IMR-90 (cell line): ENCODE data around the gene GSE1. TPM values are rescaled to one million over a fixed set of nuclear protein-coding genes. Genes with fewer than 3 reads are reported as not detected.

ENCODE experiments used
- ATAC-seq: fragments of 200-7000 bp; cut with Tn5 transposase; 2 replicates; pipeline ENCODE4 v1.9.1; 2020; ENCODE audit warnings: low read depth, mild to moderate bottlenecking, moderate library complexity
- BruUV-seq: library from RNA; stranded (reverse); fragments of 400-500 nt; replicated peaks from 2 replicates; lab custom pipeline; 2021; lab: Mats Ljungman, UMichigan
- CTCF ChIA-PET: fragments of 300-600 bp; formaldehyde crosslinking; extraction: SDS; loops from one replicate; lab custom pipeline; 2021; ENCODE audit warnings: antibody characterized with exemption; lab: Yijun Ruan, JAX
- POLR2A ChIA-PET: fragments of 300-600 bp; sonication (Branson Sonifier 250); formaldehyde crosslinking; loops from one replicate; lab custom pipeline; 2022; ENCODE audit warnings: antibody characterized with exemption; ENCODE audit not compliant: unreplicated experiment; lab: Charles Lee
- DNase-seq: peaks from one replicate; pipeline ENCODE4 v3.0.0; 2013
- H2AFZ ChIP-seq: replicated peaks from 2 replicates; pipeline ENCODE3; 2013; ENCODE audit warnings: low read length, mild to moderate bottlenecking; ENCODE audit not compliant: poor library complexity
- H2AK5ac ChIP-seq: 2 replicates; pipeline ENCODE4 v1.6.1; 2013; ENCODE audit warnings: low read depth, low read length, inconsistent platforms
- H2AK9ac ChIP-seq: replicated peaks from 2 replicates; pipeline ENCODE3; 2013; ENCODE audit warnings: mild to moderate bottlenecking, low read depth, low read length, moderate library complexity; ENCODE audit not compliant: poor library complexity
- H2BK120ac ChIP-seq: 2 replicates; pipeline ENCODE4 v1.6.1; 2013; ENCODE audit warnings: low read depth, low read length, inconsistent platforms
- H2BK15ac ChIP-seq: 3 replicates; pipeline ENCODE4 v1.6.1; 2013; ENCODE audit warnings: low read depth, low read length, inconsistent platforms
- H2BK20ac ChIP-seq: 2 replicates; pipeline ENCODE4 v1.6.1; 2013; ENCODE audit warnings: low read depth, mild to moderate bottlenecking, inconsistent platforms, low read length, moderate library complexity
- H2BK5ac ChIP-seq: 2 replicates; pipeline ENCODE4 v1.6.1; 2013; ENCODE audit warnings: mild to moderate bottlenecking, low read depth, low read length, inconsistent platforms; ENCODE audit not compliant: poor library complexity, severe bottlenecking
- H3K14ac ChIP-seq: replicated peaks from 2 replicates; pipeline ENCODE4 v1.6.1; 2013; ENCODE audit warnings: low read depth, low read length, inconsistent platforms
- H3K18ac ChIP-seq: 2 replicates; pipeline ENCODE4 v1.6.1; 2013; ENCODE audit warnings: low read depth, low read length, control low read depth
- H3K23ac ChIP-seq: 2 replicates; pipeline ENCODE4 v1.6.1; 2013; ENCODE audit warnings: low read depth, low read length, inconsistent platforms
- H3K27ac ChIP-seq: 2 replicates; pipeline ENCODE4 v1.5.1; 2013; ENCODE audit warnings: mild to moderate bottlenecking, control low read depth, low read length; ENCODE audit not compliant: insufficient read depth
- H3K27me3 ChIP-seq: 2 replicates; pipeline ENCODE4 v1.6.1; 2013; ENCODE audit warnings: low read length; ENCODE audit not compliant: control insufficient read depth, insufficient read depth
- H3K36me3 ChIP-seq: 2 replicates; pipeline ENCODE4 v1.6.1; 2013; ENCODE audit warnings: low read length, mixed read lengths; ENCODE audit not compliant: control insufficient read depth, insufficient read depth
- H3K4ac ChIP-seq: 2 replicates; pipeline ENCODE4 v1.6.1; 2013; ENCODE audit warnings: low read depth, low read length, inconsistent platforms
- H3K4me1 ChIP-seq: 2 replicates; pipeline ENCODE4 v1.6.1; 2013; ENCODE audit warnings: low read length, mixed read lengths; ENCODE audit not compliant: control insufficient read depth, insufficient read depth
- H3K4me2 ChIP-seq: 2 replicates; pipeline ENCODE4 v1.6.1; 2013; ENCODE audit warnings: low read depth, mild to moderate bottlenecking, control low read depth, low read length, moderate library complexity
- H3K4me3 ChIP-seq: 2 replicates; pipeline ENCODE4 v1.5.1; 2013; ENCODE audit warnings: low read depth, mild to moderate bottlenecking, control low read depth, low read length, moderate library complexity; ENCODE audit not compliant: insufficient read depth
- H3K56ac ChIP-seq: 2 replicates; pipeline ENCODE4 v1.6.1; 2013; ENCODE audit warnings: low read length, inconsistent platforms; ENCODE audit not compliant: insufficient read depth; ENCODE audit errors: extremely low read depth
- H3K79me1 ChIP-seq, 2 experiments: 2 replicates each; pipeline ENCODE4 v1.6.1; 2013; ENCODE audit warnings: low read length in 2 of 2, inconsistent platforms in 1 of 2, low read depth in 1 of 2
- H3K9ac ChIP-seq: 2 replicates; pipeline ENCODE4 v1.6.1; 2013; ENCODE audit warnings: low read depth, low read length, control low read depth
- H3K9me1 ChIP-seq: 2 replicates; pipeline ENCODE4 v1.6.1; 2013; ENCODE audit warnings: low read length, inconsistent platforms; ENCODE audit not compliant: insufficient read depth
- H3K9me3 ChIP-seq: 2 replicates; pipeline ENCODE4 v1.6.1; 2013; ENCODE audit warnings: low read length; ENCODE audit not compliant: control insufficient read depth, insufficient read depth
- H4K20me1 ChIP-seq: 2 replicates; pipeline ENCODE4 v1.6.1; 2013; ENCODE audit warnings: low read length, inconsistent platforms; ENCODE audit not compliant: insufficient read depth
- H4K5ac ChIP-seq: 2 replicates; pipeline ENCODE4 v1.6.1; 2013; ENCODE audit warnings: mild to moderate bottlenecking, low read depth, low read length, control low read depth
- H4K8ac ChIP-seq, 2 experiments: 2 replicates each; pipeline ENCODE4 v1.6.1; 2013; ENCODE audit warnings: low read depth in 2 of 2, low read length in 2 of 2, control low read depth in 1 of 2, inconsistent platforms in 1 of 2
- H4K91ac ChIP-seq: 2 replicates; pipeline ENCODE4 v1.6.1; 2013; ENCODE audit warnings: low read depth, low read length, inconsistent platforms; ENCODE audit not compliant: insufficient read depth
- CHD1 ChIP-seq: IDR thresholded peaks from 2 replicates; pipeline ENCODE4 v1.6.1; 2012; ENCODE audit warnings: low read depth, low read length, improper control_type of control experiment
- SMC3 ChIP-seq: fragments of 150-350 bp; IDR thresholded peaks from 2 replicates; pipeline ENCODE4 v1.6.1; 2016; ENCODE audit warnings: low read depth, mild to moderate bottlenecking, antibody characterized with exemption, low read length, moderate library complexity
- WGBS, 2 experiments: methylation state at CpG; one replicate each; pipeline versions ENCODE4 v1.1.5 to v1.1.7; 2013; ENCODE audit warnings: missing lambda C conversion rate in 2 of 2; ENCODE audit not compliant: insufficient read length in 1 of 2; ENCODE audit errors: extremely low coverage in 2 of 2; 5-methylcytosine and 5-hydroxymethylcytosine counted together
- dilution Hi-C: fragments of 300-500 bp; cut with HindIII; formaldehyde crosslinking; loops from one replicate; pipeline ENCODE4 v1.14.3; 2018; ENCODE audit warnings: low sequenced_read_pairs; ENCODE audit not compliant: unreplicated experiment
- in situ Hi-C: fragments of 300-500 bp; cut with MboI; formaldehyde crosslinking; loops from 3 replicates; pipeline ENCODE4 v1.14.3; 2019; ENCODE audit warnings: low sequenced_read_pairs, inconsistent platforms, mixed read lengths
- intact Hi-C: fragments of 100-400 bp; cut with micrococcal nuclease; formaldehyde crosslinking; loops from 2 replicates; pipeline ENCODE4 v1.10.0; 2022
- polyA plus RNA-seq, 3 experiments: library from polyadenylated mRNA; depleted of rRNA; stranded (reverse); fragments of >200 nt; gene quantifications; 2 replicates each; pipeline ENCODE4 v1.2.3, GENCODE V29; 2012; ENCODE audit warnings: low replicate concordance in 1 of 3
- total RNA-seq: library from RNA; depleted of rRNA; stranded (reverse); fragments of >200 nt; gene quantifications from 2 replicates; pipeline ENCODE4 v1.2.3, GENCODE V29; 2012

The GSE1 gene
- total and polyA plus RNA-seq, 2 of the 4 experiments (the other 2 are of a cell fraction): 14.9 to 25.5 TPM

DNA sequence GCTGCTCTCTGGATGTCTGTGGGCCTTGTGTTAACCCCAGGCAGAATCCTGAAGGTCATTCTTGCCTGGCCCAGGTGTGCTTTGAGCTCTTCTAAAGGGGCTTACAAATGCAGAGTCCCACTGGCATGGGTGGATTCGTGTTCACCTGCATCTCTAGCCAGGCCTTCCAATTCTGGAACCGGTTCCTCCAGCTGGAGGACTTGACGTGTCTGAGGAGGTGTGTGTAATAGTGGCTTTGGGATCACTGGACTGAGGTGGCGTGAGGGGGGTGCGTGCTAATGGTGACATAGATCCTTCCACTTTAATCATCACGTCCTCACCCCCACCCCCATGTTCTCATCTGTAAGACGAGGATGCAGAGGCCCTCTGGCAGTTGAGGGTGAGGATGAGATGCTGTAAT, 4.8 kb downstream of the GSE1 start:
- no peak overlapping the region for H4K8ac ChIP-seq
- no peak overlapping the region for H2BK15ac ChIP-seq
- TF ChIP-seq CHD1: no peak
- no peak for TF ChIP-seq SMC3
- no peak overlapping the region for H3K14ac ChIP-seq
- intact Hi-C loops (loop anchor here (2.0 kb wide), 1 partner anchor 249 kb away; no protein-coding TSS in a partner anchor), in situ Hi-C loops (loop anchor here (5.0 to 10.0 kb wide), 2 partner anchors 346 to 503 kb away; partner anchors contain the start of gene CIBAR2), dilution Hi-C loops (no loop called here)
- H4K20me1 ChIP-seq: peaks cover 92% of the 10 kb centered on the region
- no peak overlapping the region for H2BK5ac ChIP-seq
- WGBS, 2 experiments: no CpG with 5 or more reads among the region's 7 CpGs
- H3K9ac ChIP-seq: no peak overlapping the region
- no peak overlapping the region for H2BK120ac ChIP-seq
- no peak overlapping the region for H3K18ac ChIP-seq
- H3K9me1 ChIP-seq: peaks cover 4% of the 10 kb centered on the region; the same call in 1 of the 2 replicates
- no peak overlapping the region for H3K23ac ChIP-seq
- no peak overlapping the region for H2AFZ ChIP-seq
- H3K36me3 ChIP-seq: no peaks in the 10 kb centered on the region
- ChIA-PET CTCF (no interaction called here), POLR2A (no interaction called here)
- H4K91ac ChIP-seq: no peak overlapping the region
- no peak overlapping the region for H3K4me3 ChIP-seq
- H3K79me1 ChIP-seq: peaks cover 31 to 66% of the 10 kb centered on the region in 2 experiments
- H3K9me3 ChIP-seq: no peaks in the 10 kb centered on the region
- no peak overlapping the region for H3K4ac ChIP-seq
- H3K4me2 ChIP-seq: no peak overlapping the region
- H3K4me1 ChIP-seq: peaks cover 8% of the 10 kb centered on the region
- no peak for DNase-seq
- BruUV-seq: no TSS peak
- H3K56ac ChIP-seq: no peak overlapping the region
- no peak for ATAC-seq
- H2BK20ac ChIP-seq: no peak overlapping the region
- no peak overlapping the region for H2AK9ac ChIP-seq
- H2AK5ac ChIP-seq: no peak overlapping the region
- no peaks in the 10 kb centered on the region for H3K27me3 ChIP-seq
- H4K5ac ChIP-seq: no peak overlapping the region
- no peak overlapping the region for H3K27ac ChIP-seq
